K562 (cell line): Measurements from ENCODE around the gene JPH2. TPM values are rescaled to one million over a fixed set of nuclear protein-coding genes. Genes with fewer than 3 reads are reported as not detected.
A peak's percentile ranks its signal among the peaks of the same experiment; 100 is the strongest.

Experiments used
- ATAC-seq: fragments of 200-7000 bp; cut with Tn5 transposase; 3 replicates; pipeline ENCODE4 v1.9.1; 2020; ENCODE audit warnings: moderate library complexity
- BruUV-seq: library from RNA; stranded (reverse); fragments of 400-500 nt; replicated peaks from 2 replicates; lab custom pipeline; 2021; lab: Mats Ljungman, UMichigan
- CTCF ChIA-PET: fragments of 300-600 bp; formaldehyde crosslinking; extraction: SDS; loops from one replicate; lab custom pipeline; 2021; ENCODE audit warnings: low intra/inter-chr PET ratio; lab: Yijun Ruan, JAX
- POLR2A ChIA-PET: fragments of 300-600, 350-650 bp; sonication (Branson Sonifier 250); formaldehyde crosslinking; extraction: SDS; loops from one replicate; lab custom pipeline; 2021; ENCODE audit warnings: antibody characterized with exemption, inconsistent platforms; lab: Yijun Ruan, JAX
- DNase-seq, 4 experiments: peaks; one replicate each; pipeline versions ENCODE4 v3.0.0 to v3.0.0-alpha.2; 2011 to 2018; ENCODE audit warnings: low spot score in 3 of 4, mixed read lengths in 3 of 4; ENCODE audit errors: extremely low read depth in 1 of 4
- FAIRE-seq: peaks from 2 replicates; lab custom pipeline; 2011; peaks lifted over from hg19 to GRCh38; lab: Jason Lieb, UNC
- H2AFZ ChIP-seq: 2 replicates; pipeline ENCODE4 v1.6.0; 2011; ENCODE audit warnings: low read depth, low read length, control low read depth, inconsistent platforms
- H3K27ac ChIP-seq: fragments of 200-600 bp; 3 replicates; pipeline ENCODE4 v1.8.0; 2011; ENCODE audit warnings: low read depth, mild to moderate bottlenecking, control low read depth, inconsistent platforms, low read length, moderate library complexity, mixed read lengths; ENCODE audit errors: extremely low read depth
- H3K27me3 ChIP-seq, 2 experiments: fragments of 300-600 bp in 1 of 2; 2 replicates in 1 of 2; 3 replicates in 1 of 2; pipeline versions ENCODE4 v1.6.0 to v1.8.0; 2011; ENCODE audit warnings: inconsistent platforms in 2 of 2, low read length in 2 of 2, mild to moderate bottlenecking in 1 of 2, mixed read lengths in 1 of 2, moderate library complexity in 1 of 2; ENCODE audit not compliant: control insufficient read depth in 2 of 2, insufficient read depth in 2 of 2
- H3K36me3 ChIP-seq: fragments of 300-600 bp; 3 replicates; pipeline ENCODE4 v1.8.0; 2011; ENCODE audit warnings: mild to moderate bottlenecking, low read length, inconsistent platforms; ENCODE audit not compliant: control insufficient read depth, insufficient read depth
- H3K4me1 ChIP-seq, 2 experiments: fragments of 200-600 bp in 1 of 2; replicated peaks in 1 of 2; 2 replicates in 1 of 2; 3 replicates in 1 of 2; pipeline versions ENCODE4 v1.5.1 to v1.8.0; 2011; ENCODE audit warnings: inconsistent platforms in 2 of 2, low read length in 2 of 2, mild to moderate bottlenecking in 1 of 2, mixed read lengths in 1 of 2, moderate library complexity in 1 of 2; ENCODE audit not compliant: control insufficient read depth in 2 of 2, insufficient read depth in 2 of 2
- H3K4me2 ChIP-seq: 2 replicates; pipeline ENCODE4 v1.6.1; 2011; ENCODE audit warnings: low read length, control low read depth, inconsistent platforms, mixed read lengths; ENCODE audit not compliant: insufficient read depth
- H3K4me3 ChIP-seq: fragments of 200-600 bp; sonication (generic), shearing (Covaris generic); 2 replicates; pipeline ENCODE4 v1.5.1; 2016; ENCODE audit warnings: control low read depth, inconsistent platforms
- H3K79me2 ChIP-seq: fragments of 200-600 bp; 3 replicates; pipeline ENCODE4 v1.8.0; 2011; ENCODE audit warnings: low read length, inconsistent platforms; ENCODE audit not compliant: control insufficient read depth, insufficient read depth
- H3K9ac ChIP-seq, 2 experiments: 2 replicates each; pipeline versions ENCODE4 v1.6.0 to v1.6.1; 2011; ENCODE audit warnings: low read depth in 2 of 2, low read length in 2 of 2, control low read depth in 1 of 2, inconsistent platforms in 1 of 2, mild to moderate bottlenecking in 1 of 2, mixed read lengths in 1 of 2; ENCODE audit not compliant: insufficient read depth in 1 of 2
- H3K9me1 ChIP-seq: one replicate; pipeline ENCODE4 v1.6.0; 2011; ENCODE audit warnings: inconsistent platforms, mild to moderate bottlenecking, low read length, moderate library complexity; ENCODE audit not compliant: control insufficient read depth, insufficient read depth
- H3K9me3 ChIP-seq: replicated peaks from 2 replicates; pipeline ENCODE4 v1.5.1; 2011; ENCODE audit warnings: low read depth, low read length, inconsistent platforms; ENCODE audit not compliant: control insufficient read depth, insufficient read depth
- H4K20me1 ChIP-seq: replicated peaks from 2 replicates; pipeline ENCODE4 v1.6.1; 2011; ENCODE audit warnings: low read length, inconsistent platforms, mixed read lengths; ENCODE audit not compliant: control insufficient read depth, insufficient read depth
- HOXB6 ChIP-seq: fragments of 250-450 bp; sonication (Bioruptor Pico); IDR thresholded peaks from 2 replicates; pipeline ENCODE4 v1.5.1; 2022; ENCODE audit warnings: mild to moderate bottlenecking, borderline replicate concordance
- LARP7 ChIP-seq: fragments of 450-650 bp; IDR thresholded peaks from 2 replicates; pipeline ENCODE4 v1.6.1; 2016
- NELFE ChIP-seq: IDR thresholded peaks from 2 replicates; pipeline ENCODE4 v1.6.1; 2011; ENCODE audit warnings: mild to moderate bottlenecking; ENCODE audit not compliant: insufficient read depth, insufficient read length
- NONO ChIP-seq, 2 experiments: fragments of 200-400 bp in 1 of 2; fragments of 450-650 bp in 1 of 2; formaldehyde crosslinking in 1 of 2; IDR thresholded peaks; 2 replicates each; pipeline ENCODE4 v1.6.1; 2017; ENCODE audit warnings: low read depth in 2 of 2, mild to moderate bottlenecking in 2 of 2, moderate library complexity in 2 of 2, low read length in 1 of 2
- OTX1 ChIP-seq: fragments of 450-650 bp; formaldehyde crosslinking; IDR thresholded peaks from 2 replicates; pipeline ENCODE4 v1.4.0; 2022; ENCODE audit warnings: mild to moderate bottlenecking
- THAP7 ChIP-seq: fragments of 250-450 bp; sonication (Bioruptor Pico); IDR thresholded peaks from 2 replicates; pipeline ENCODE4 v1.5.0; 2021
- USF1 ChIP-seq: sonication (generic); formaldehyde crosslinking; IDR thresholded peaks from 2 replicates; pipeline ENCODE4 v1.9.0; 2022; ENCODE audit warnings: mild to moderate bottlenecking, missing genetic modification reagents
- ZNF133 ChIP-seq: fragments of 250-450 bp; sonication (Bioruptor Pico); IDR thresholded peaks from 2 replicates; pipeline ENCODE4 v1.4.0; 2020; ENCODE audit warnings: mild to moderate bottlenecking
- WGBS: fragments of 100-300 bp; shearing (Covaris generic); methylation state at CpG from one replicate; pipeline ENCODE4 v1.1.6; 2016; ENCODE audit warnings: low coverage, mixed read lengths; ENCODE audit not compliant: insufficient coverage; ENCODE audit errors: missing lambda C conversion rate; 5-methylcytosine and 5-hydroxymethylcytosine counted together
- in situ Hi-C: fragments of 300-500 bp; cut with MboI; formaldehyde crosslinking; loops from 4 replicates; pipeline ENCODE4 v1.15.0; 2018; ENCODE audit warnings: inconsistent platforms, mixed read lengths
- intact Hi-C: fragments of 100-400 bp; cut with micrococcal nuclease; formaldehyde crosslinking; loops from 2 replicates; pipeline ENCODE4 v1.14.2; 2022
- polyA plus RNA-seq, 8 experiments: library from polyadenylated mRNA; depleted of rRNA in 4 of 8; stranded (reverse) in 5 of 8; unstranded in 3 of 8; fragments of >200 nt; fragmentation: Nextera tagmentation in 2 of 8; fragmentation: Illumina TruSeq in 1 of 8; extraction: Ambion mirVana in 2 of 8; extraction: Trizol in 1 of 8; gene quantifications; 2 replicates each; pipeline versions ENCODE4 v1.2.1 to v1.2.3, GENCODE V29; 2011 to 2014; ENCODE audit warnings: inconsistent platforms in 1 of 8, missing spikeins in 1 of 8
- total RNA-seq, 7 experiments: library from RNA; depleted of rRNA in 6 of 7; stranded (reverse); fragments of >200 nt in 6 of 7; fragmentation: Illumina TruSeq in 2 of 7; extraction: Trizol in 2 of 7; gene quantifications; 2 replicates each; pipeline versions ENCODE4 v1.2.1 to v1.2.3, GENCODE V29; 2011 to 2021; ENCODE audit warnings: low replicate concordance in 1 of 7
- TF ChIP-seq, protein P1 (sequence below), 2 experiments: fragments of 450-650 bp; IDR thresholded peaks; 2 replicates each; pipeline ENCODE4 v1.6.1; 2016; ENCODE audit warnings: mild to moderate bottlenecking in 2 of 2, borderline replicate concordance in 1 of 2, low read depth in 1 of 2, moderate library complexity in 1 of 2

Gene JPH2
- total and polyA plus RNA-seq, 9 of the 15 experiments (the other 6 are each of a cell fraction or from before 2014, with no cell fraction given): not detected

GRCh38 chr20:44187772-44188709 is 1.1 kb upstream of the JPH2 start (continued):
- TF ChIP-seq NONO (IDR thresholded peaks at IDR 0.05; ENCODE audit: low read depth in 2 of 2, low read length in 1 of 2): no peak
- TF ChIP-seq USF1 (CRISPR knock-in tag): peak; percentile 12; the same call in 1 of the 2 replicates
- TF ChIP-seq LARP7: peak; percentile 34; the same call in 1 of the 2 replicates
- TF ChIP-seq OTX1 (CRISPR knock-in tag): peak; percentile 14; the same call in 1 of the 2 replicates

DNA sequence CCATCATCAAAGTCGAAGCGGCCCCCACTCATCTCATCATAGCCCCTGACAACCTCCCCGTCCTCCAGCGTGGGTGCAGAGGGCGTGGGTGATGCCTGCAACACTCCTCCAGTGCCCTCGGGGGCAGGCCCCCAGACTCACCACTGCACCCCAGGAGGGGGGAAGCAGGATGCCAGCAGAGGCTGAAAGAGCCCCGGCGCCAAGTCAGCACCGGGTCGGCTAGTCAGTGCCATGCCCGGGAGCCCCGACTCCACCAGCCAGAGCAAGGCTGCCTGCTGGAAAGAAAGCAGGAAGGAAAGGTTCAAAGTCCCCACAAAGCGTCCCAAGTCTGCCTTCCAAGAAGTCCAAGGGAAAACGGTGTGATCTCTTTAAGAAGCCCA is 324 bp downstream of the JPH2 start:
- intact Hi-C loops (no loop called here), in situ Hi-C loops (loop anchor here (5.0 kb wide), 1 partner anchor 69 kb away; no protein-coding TSS in a partner anchor)
- Histone ChIP-seq H3K4me3 (no peak overlapping the region), H3K9ac (no peak overlapping the region), H4K20me1 (no peaks in the 10 kb centered on the region; the same call in 1 of the 2 replicates), H3K4me1 (peaks cover 0 to 4% of the 10 kb centered on the region in 2 experiments; a peak in 1 of 5 replicates), H3K9me3 (no peaks in the 10 kb centered on the region), H3K4me2 (no peak overlapping the region), H3K36me3 (no peaks in the 10 kb centered on the region), H2AFZ (no peak overlapping the region), H3K9me1 (no peaks in the 10 kb centered on the region), H3K27me3 (peaks cover 30 to 57% of the 10 kb centered on the region in 2 experiments; a peak in 4 of 5 replicates), H3K27ac (no peak overlapping the region), H3K79me2 (no peaks in the 10 kb centered on the region)
- no TSS peak for BruUV-seq
- no peak for ATAC-seq
- CTCF ChIA-PET: no interaction called here
- no peak for DNase-seq
- 0% methylated on average over 12 of the region's 14 CpGs for WGBS
- POLR2A ChIA-PET: interaction anchor here (1.0 kb wide), 1 partner anchor 14 kb away, joined by 3 read pairs; no protein-coding TSS in a partner anchor
- FAIRE-seq: no peak
- TF ChIP-seq NELFE (no peak), THAP7 (no peak), HOXB6 (CRISPR knock-in tag) (no peak), ZNF133 (no peak)
- TF ChIP-seq, protein P1, sequence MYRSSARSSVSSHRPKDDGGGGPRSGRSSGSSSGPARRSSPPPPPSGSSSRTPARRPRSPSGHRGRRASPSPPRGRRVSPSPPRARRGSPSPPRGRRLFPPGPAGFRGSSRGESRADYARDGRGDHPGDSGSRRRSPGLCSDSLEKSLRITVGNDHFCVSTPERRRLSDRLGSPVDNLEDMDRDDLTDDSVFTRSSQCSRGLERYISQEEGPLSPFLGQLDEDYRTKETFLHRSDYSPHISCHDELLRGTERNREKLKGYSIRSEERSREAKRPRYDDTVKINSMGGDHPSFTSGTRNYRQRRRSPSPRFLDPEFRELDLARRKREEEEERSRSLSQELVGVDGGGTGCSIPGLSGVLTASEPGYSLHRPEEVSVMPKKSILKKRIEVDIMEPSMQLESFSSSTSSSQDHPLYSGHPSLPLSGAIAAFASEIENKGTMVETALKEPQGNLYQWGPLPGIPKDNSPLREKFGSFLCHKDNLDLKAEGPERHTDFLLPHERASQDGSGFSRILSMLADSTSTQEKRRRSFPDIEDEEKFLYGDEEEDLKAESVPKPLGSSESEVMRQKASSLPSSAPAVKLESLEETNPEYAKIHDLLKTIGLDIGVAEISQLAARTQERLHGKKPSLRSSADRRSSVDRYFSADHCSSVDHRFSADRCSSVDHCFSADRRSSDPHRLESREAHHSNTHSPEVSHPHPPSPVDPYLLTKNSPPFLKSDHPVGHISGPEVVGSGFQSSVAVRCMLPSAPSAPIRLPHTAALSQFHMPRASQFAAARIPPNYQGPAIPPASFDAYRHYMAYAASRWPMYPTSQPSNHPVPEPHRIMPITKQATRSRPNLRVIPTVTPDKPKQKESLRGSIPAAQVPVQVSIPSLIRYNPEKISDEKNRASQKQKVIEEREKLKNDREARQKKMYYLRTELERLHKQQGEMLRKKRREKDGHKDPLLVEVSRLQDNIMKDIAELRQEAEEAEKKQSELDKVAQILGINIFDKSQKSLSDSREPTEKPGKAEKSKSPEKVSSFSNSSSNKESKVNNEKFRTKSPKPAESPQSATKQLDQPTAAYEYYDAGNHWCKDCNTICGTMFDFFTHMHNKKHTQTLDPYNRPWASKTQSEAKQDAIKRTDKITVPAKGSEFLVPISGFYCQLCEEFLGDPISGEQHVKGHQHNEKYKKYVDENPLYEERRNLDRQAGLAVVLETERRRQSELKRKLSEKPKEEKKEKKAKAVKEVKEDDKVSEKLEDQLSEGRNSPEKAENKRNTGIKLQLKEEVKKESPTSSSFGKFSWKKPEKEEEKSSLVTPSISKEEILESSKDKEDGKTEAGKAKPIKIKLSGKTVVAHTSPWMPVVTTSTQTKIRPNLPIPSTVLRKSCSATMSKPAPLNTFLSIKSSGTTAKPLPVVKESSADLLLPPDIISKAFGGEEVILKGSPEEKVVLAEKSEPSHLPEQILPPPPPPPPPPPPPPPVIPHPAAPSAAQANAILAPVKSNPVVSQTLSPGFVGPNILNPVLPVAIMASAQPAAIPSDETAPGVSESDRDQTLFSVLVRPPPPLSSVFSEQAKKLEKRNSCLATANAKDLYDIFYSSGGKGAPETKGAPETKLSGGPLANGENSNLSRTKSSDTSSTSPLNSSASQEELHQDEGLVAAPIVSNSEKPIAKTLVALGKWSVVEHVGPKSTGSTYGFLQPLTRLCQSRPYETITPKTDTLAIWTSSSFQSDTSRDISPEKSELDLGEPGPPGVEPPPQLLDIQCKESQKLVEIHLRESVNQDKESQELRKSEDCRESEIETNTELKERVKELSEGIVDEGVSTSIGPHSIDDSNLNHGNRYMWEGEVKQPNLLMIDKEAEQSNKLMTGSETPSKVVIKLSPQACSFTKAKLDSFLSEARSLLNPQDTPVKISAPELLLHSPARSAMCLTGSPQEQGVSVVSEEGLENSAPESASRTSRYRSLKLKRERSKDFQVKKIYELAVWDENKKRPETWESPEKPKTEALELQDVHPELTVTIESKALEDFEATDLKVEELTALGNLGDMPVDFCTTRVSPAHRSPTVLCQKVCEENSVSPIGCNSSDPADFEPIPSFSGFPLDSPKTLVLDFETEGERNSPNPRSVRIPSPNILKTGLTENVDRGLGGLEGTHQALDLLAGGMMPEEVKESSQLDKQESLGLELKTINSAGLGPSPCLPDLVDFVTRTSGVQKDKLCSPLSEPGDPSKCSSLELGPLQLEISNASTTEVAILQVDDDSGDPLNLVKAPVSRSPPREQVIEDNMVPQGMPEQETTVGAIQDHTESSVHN (IDR thresholded peaks at IDR 0.05; ENCODE audit: borderline replicate concordance in 1 of 2, low read depth in 1 of 2): no peak
